Body of pancreas (tissue), 4 donors: ENCODE measurements around the gene MNAT1.

ENCODE experiments used
- POLR2A ChIP-seq, 3 donors: fragments of 450-650 bp; IDR thresholded peaks; one replicate each; pipeline ENCODE4 v1.6.1; 2016; ENCODE audit warnings: antibody characterized with exemption in 3 of 3, mild to moderate bottlenecking in 2 of 3
- TF ChIP-seq, protein P1 (sequence below), 7 experiments: fragments of 450-650 bp in 4 of 7; fragments of 200-600 bp in 3 of 7; sonication (generic) in 3 of 7; IDR thresholded peaks; one replicate each; pipeline ENCODE4 v1.5.1; 2016 to 2019; ENCODE audit warnings: antibody characterized with exemption in 7 of 7

DNA sequence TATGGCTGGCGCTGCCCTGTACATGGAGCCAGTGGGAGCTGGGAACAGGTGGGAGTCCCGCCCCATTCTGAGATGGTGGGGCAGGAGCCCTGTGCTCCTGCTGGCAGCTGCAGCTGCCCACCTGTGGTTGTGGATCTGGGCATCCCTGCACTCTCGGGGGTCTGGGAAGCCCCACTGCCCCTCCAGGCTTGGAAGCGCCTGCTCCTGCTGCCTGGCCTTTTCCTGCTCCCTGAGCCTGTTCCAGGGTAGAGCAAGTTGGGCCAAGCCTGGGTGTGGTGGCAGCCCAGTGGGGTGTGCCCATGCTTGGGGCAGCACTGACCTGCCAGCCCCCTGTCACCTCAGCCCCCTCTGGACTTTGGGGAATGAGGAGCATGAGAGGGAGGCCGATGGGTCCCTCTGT is 104.0 kb downstream of the MNAT1 start:
- TF ChIP-seq, protein P1, sequence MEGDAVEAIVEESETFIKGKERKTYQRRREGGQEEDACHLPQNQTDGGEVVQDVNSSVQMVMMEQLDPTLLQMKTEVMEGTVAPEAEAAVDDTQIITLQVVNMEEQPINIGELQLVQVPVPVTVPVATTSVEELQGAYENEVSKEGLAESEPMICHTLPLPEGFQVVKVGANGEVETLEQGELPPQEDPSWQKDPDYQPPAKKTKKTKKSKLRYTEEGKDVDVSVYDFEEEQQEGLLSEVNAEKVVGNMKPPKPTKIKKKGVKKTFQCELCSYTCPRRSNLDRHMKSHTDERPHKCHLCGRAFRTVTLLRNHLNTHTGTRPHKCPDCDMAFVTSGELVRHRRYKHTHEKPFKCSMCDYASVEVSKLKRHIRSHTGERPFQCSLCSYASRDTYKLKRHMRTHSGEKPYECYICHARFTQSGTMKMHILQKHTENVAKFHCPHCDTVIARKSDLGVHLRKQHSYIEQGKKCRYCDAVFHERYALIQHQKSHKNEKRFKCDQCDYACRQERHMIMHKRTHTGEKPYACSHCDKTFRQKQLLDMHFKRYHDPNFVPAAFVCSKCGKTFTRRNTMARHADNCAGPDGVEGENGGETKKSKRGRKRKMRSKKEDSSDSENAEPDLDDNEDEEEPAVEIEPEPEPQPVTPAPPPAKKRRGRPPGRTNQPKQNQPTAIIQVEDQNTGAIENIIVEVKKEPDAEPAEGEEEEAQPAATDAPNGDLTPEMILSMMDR (IDR thresholded peaks at IDR 0.05): no peak
- TF ChIP-seq POLR2A (IDR thresholded peaks at IDR 0.05): no peak
